K562 (cell line): ENCODE results near the gene PLPP7. TPM values are rescaled to one million over a fixed set of nuclear protein-coding genes. Genes with fewer than 3 reads are reported as not detected.

Experiments used
- BHLHE40 ChIP-seq: IDR thresholded peaks from 2 replicates; pipeline ENCODE4 v1.6.1; 2011; ENCODE audit warnings: low read length, improper control_type of control experiment
- CHD2 ChIP-seq: IDR thresholded peaks from 2 replicates; pipeline ENCODE4 v1.6.1; 2011; ENCODE audit warnings: low read depth, low read length
- CREM ChIP-seq: IDR thresholded peaks from 2 replicates; pipeline ENCODE4 v1.6.1; 2014; ENCODE audit warnings: antibody characterized with exemption, low read depth
- ELF1 ChIP-seq: fragments of 200-800 bp; sonication (Bioruptor generic); IDR thresholded peaks from 2 replicates; pipeline ENCODE4 v1.6.1; 2016; ENCODE audit warnings: missing genetic modification characterization, missing compliant biosample characterization
- EP300 ChIP-seq: IDR thresholded peaks from 2 replicates; pipeline ENCODE4 v1.6.1; 2012; ENCODE audit warnings: low read length, improper control_type of control experiment
- JUND ChIP-seq, 2 experiments: IDR thresholded peaks; 2 replicates in 1 of 2; 3 replicates in 1 of 2; pipeline ENCODE4 v1.6.1; 2011; ENCODE audit warnings: borderline replicate concordance in 2 of 2, low read depth in 2 of 2, low read length in 2 of 2, improper control_type of control experiment in 1 of 2, missing biosample characterization in 1 of 2, missing genetic modification characterization in 1 of 2, missing genetic modification reagents in 1 of 2
- MEIS2 ChIP-seq: fragments of 450-650 bp; IDR thresholded peaks from 2 replicates; pipeline ENCODE4 v1.6.1; 2014; ENCODE audit warnings: mild to moderate bottlenecking; ENCODE audit not compliant: partially characterized antibody
- SMARCE1 ChIP-seq: fragments of 450-650 bp; IDR thresholded peaks from 2 replicates; pipeline ENCODE4 v1.7.1; 2016; ENCODE audit warnings: mild to moderate bottlenecking
- ZC3H11A ChIP-seq: IDR thresholded peaks from 2 replicates; pipeline ENCODE4 v1.6.1; 2012; ENCODE audit warnings: low read depth, low read length, improper control_type of control experiment
- ZNF263 ChIP-seq: sonication (generic); formaldehyde crosslinking; IDR thresholded peaks from 2 replicates; pipeline ENCODE4 v1.8.0; 2022; ENCODE audit warnings: mild to moderate bottlenecking, missing genetic modification reagents, borderline replicate concordance
- ZNF41 ChIP-seq: fragments of 250-450 bp; sonication (Bioruptor Pico); conservative IDR thresholded peaks from 2 replicates; pipeline ENCODE4 v1.4.0; 2020; ENCODE audit warnings: mild to moderate bottlenecking
- polyA plus RNA-seq, 8 experiments: library from polyadenylated mRNA; depleted of rRNA in 4 of 8; stranded (reverse) in 5 of 8; unstranded in 3 of 8; fragments of >200 nt; fragmentation: Nextera tagmentation in 2 of 8; fragmentation: Illumina TruSeq in 1 of 8; extraction: Ambion mirVana in 2 of 8; extraction: Trizol in 1 of 8; gene quantifications; 2 replicates each; pipeline versions ENCODE4 v1.2.1 to v1.2.3, GENCODE V29; 2011 to 2014; ENCODE audit warnings: inconsistent platforms in 1 of 8, missing spikeins in 1 of 8
- total RNA-seq, 7 experiments: library from RNA; depleted of rRNA in 6 of 7; stranded (reverse); fragments of >200 nt in 6 of 7; fragmentation: Illumina TruSeq in 2 of 7; extraction: Trizol in 2 of 7; gene quantifications; 2 replicates each; pipeline versions ENCODE4 v1.2.1 to v1.2.3, GENCODE V29; 2011 to 2021; ENCODE audit warnings: low replicate concordance in 1 of 7
- TF ChIP-seq, protein P1 (sequence below), 2 experiments: fragments of 450-650 bp in 1 of 2; sonication (generic) in 1 of 2; formaldehyde crosslinking in 1 of 2; IDR thresholded peaks in 1 of 2; conservative IDR thresholded peaks in 1 of 2; 2 replicates each; pipeline versions ENCODE4 v1.6.1 to v1.8.1; 2016 to 2023; ENCODE audit warnings: mild to moderate bottlenecking in 2 of 2, moderate library complexity in 2 of 2, inconsistent platforms in 1 of 2, missing genetic modification reagents in 1 of 2
- TF ChIP-seq, protein P2 (sequence below), 2 experiments: fragments of 450-650 bp in 1 of 2; sonication (generic) in 1 of 2; formaldehyde crosslinking; conservative IDR thresholded peaks; 2 replicates each; pipeline versions ENCODE4 v1.4.0 to v1.8.1; 2020 to 2022; ENCODE audit warnings: mild to moderate bottlenecking in 1 of 2, missing genetic modification reagents in 1 of 2
- TF ChIP-seq, protein P3 (sequence below), 2 experiments: fragments of 150-350 bp in 1 of 2; IDR thresholded peaks; 2 replicates each; pipeline ENCODE4 v1.6.1; 2012 to 2016; ENCODE audit warnings: low read depth in 2 of 2, low read length in 2 of 2, mild to moderate bottlenecking in 1 of 2, moderate library complexity in 1 of 2
- TF ChIP-seq, protein P4 (sequence below): sonication (generic); formaldehyde crosslinking; IDR thresholded peaks from 2 replicates; pipeline ENCODE4 v1.8.1; 2023; ENCODE audit warnings: mild to moderate bottlenecking, missing genetic modification reagents, moderate library complexity

The PLPP7 gene
- total and polyA plus RNA-seq, 9 of the 15 experiments (the other 6 are each of a cell fraction or from before 2014, with no cell fraction given) = 0.09 to 0.93 (median 0.18) TPM; not detected in 4

DNA sequence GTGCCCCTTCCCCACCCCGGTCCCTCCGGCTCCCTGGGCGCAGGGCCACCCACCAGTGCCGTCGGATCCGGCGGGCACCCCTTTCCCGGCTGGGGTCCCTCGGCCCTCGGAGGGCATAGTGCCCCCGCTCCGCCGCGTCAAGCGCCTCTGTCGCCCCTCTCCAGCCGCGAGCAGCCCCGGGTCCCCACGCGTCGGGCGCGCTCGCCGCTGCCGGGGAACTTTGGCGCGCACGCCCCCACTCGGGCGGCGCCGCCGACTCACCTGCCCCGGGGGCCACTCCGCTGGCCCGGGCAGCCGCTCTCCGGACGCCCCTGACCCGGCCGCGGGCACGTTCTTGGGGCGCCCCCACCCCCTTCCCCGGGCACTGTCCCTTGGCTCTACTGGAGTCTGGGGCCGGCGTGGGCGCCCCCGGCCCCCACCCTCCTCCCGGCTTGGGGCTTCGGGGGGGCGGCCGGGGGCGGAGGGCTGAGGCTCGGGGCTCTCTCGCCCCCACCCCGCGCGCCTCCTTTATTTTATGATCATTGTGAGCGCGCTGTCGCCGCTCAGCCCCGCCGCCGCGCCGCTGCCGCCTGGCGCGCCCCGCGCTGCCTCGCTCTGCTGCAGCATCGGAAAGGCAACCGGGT, 12.1 kb upstream of the PLPP7 start (continued):
- TF ChIP-seq, protein P1, sequence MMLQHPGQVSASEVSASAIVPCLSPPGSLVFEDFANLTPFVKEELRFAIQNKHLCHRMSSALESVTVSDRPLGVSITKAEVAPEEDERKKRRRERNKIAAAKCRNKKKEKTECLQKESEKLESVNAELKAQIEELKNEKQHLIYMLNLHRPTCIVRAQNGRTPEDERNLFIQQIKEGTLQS (IDR thresholded peaks at IDR 0.05) = no peak
- TF ChIP-seq, protein P1 (CRISPR knock-in tag; conservative IDR thresholded peaks at IDR 0.05) = 0 out of 2 replicates have a peak, but pooled peaks have one; percentile 67
- TF ChIP-seq EP300 (0 out of 2 replicates have a peak, but pooled peaks have one; percentile 1), CREM (no peak), BHLHE40 (peak; percentile 54), JUND (IDR thresholded peaks at IDR 0.05; ENCODE audit: borderline replicate concordance, low read depth, low read length) (peak; percentile 20; the same call in 1 of the 2 replicates), JUND (tag; IDR thresholded peaks at IDR 0.05; ENCODE audit: borderline replicate concordance, low read depth, low read length) (no peak), ZC3H11A (peak; percentile 14; the same call in 1 of the 2 replicates), MEIS2 (no peak), ZNF263 (CRISPR knock-in tag) (no peak), ZNF41 (CRISPR knock-in tag) (no peak), SMARCE1 (no peak), ELF1 (tag) (no peak), CHD2 (peak; percentile 21)
- TF ChIP-seq, protein P2, sequence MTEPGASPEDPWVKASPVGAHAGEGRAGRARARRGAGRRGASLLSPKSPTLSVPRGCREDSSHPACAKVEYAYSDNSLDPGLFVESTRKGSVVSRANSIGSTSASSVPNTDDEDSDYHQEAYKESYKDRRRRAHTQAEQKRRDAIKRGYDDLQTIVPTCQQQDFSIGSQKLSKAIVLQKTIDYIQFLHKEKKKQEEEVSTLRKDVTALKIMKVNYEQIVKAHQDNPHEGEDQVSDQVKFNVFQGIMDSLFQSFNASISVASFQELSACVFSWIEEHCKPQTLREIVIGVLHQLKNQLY (CRISPR knock-in tag; conservative IDR thresholded peaks at IDR 0.05) = peak in 1 of 2 experiments; percentile 66; a peak in 1 of 4 replicates
- TF ChIP-seq, protein P3, sequence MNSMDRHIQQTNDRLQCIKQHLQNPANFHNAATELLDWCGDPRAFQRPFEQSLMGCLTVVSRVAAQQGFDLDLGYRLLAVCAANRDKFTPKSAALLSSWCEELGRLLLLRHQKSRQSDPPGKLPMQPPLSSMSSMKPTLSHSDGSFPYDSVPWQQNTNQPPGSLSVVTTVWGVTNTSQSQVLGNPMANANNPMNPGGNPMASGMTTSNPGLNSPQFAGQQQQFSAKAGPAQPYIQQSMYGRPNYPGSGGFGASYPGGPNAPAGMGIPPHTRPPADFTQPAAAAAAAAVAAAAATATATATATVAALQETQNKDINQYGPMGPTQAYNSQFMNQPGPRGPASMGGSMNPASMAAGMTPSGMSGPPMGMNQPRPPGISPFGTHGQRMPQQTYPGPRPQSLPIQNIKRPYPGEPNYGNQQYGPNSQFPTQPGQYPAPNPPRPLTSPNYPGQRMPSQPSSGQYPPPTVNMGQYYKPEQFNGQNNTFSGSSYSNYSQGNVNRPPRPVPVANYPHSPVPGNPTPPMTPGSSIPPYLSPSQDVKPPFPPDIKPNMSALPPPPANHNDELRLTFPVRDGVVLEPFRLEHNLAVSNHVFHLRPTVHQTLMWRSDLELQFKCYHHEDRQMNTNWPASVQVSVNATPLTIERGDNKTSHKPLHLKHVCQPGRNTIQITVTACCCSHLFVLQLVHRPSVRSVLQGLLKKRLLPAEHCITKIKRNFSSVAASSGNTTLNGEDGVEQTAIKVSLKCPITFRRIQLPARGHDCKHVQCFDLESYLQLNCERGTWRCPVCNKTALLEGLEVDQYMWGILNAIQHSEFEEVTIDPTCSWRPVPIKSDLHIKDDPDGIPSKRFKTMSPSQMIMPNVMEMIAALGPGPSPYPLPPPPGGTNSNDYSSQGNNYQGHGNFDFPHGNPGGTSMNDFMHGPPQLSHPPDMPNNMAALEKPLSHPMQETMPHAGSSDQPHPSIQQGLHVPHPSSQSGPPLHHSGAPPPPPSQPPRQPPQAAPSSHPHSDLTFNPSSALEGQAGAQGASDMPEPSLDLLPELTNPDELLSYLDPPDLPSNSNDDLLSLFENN (IDR thresholded peaks at IDR 0.05; ENCODE audit: low read depth in 2 of 2, low read length in 2 of 2) = peak in 1 of 2 experiments; percentile 54; a peak in 2 of 4 replicates
- TF ChIP-seq, protein P4, sequence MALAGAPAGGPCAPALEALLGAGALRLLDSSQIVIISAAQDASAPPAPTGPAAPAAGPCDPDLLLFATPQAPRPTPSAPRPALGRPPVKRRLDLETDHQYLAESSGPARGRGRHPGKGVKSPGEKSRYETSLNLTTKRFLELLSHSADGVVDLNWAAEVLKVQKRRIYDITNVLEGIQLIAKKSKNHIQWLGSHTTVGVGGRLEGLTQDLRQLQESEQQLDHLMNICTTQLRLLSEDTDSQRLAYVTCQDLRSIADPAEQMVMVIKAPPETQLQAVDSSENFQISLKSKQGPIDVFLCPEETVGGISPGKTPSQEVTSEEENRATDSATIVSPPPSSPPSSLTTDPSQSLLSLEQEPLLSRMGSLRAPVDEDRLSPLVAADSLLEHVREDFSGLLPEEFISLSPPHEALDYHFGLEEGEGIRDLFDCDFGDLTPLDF (CRISPR knock-in tag) = peak; percentile 95
